GM12878 (cell line): ENCODE measurements around the gene WDR26. TPM values are rescaled to one million over a fixed set of nuclear protein-coding genes. Genes with fewer than 3 reads are reported as not detected.

ENCODE experiments used
- ATAC-seq: fragments of 200-7000 bp; cut with Tn5 transposase; 3 replicates; pipeline ENCODE4 v1.9.1; 2020; ENCODE audit warnings: mild to moderate bottlenecking, moderate library complexity
- BruUV-seq: library from RNA; stranded (reverse); fragments of 400-500 nt; replicated peaks from 2 replicates; lab custom pipeline; 2021; lab: Mats Ljungman, UMichigan
- CTCF ChIA-PET: fragments of 300-600 bp; sonication (Branson Sonifier 250); formaldehyde crosslinking; extraction: SDS; loops from one replicate; lab custom pipeline; 2021; ENCODE audit warnings: inconsistent platforms; lab: Yijun Ruan, JAX
- POLR2A ChIA-PET: fragments of 350-600 bp; formaldehyde crosslinking; extraction: SDS; loops from one replicate; lab custom pipeline; 2021; ENCODE audit warnings: inconsistent platforms; lab: Charles Lee
- RAD21 ChIA-PET: fragments of 300-600 bp; sonication (Branson Sonifier 250); formaldehyde crosslinking; loops from one replicate; lab custom pipeline; 2023; ENCODE audit warnings: antibody characterized with exemption; ENCODE audit not compliant: unreplicated experiment; lab: Charles Lee
- SMC1A ChIA-PET: fragments of 300-600 bp; sonication (Branson Sonifier 250); formaldehyde crosslinking; loops from one replicate; lab custom pipeline; 2023; ENCODE audit not compliant: unreplicated experiment, uncharacterized antibody; lab: Charles Lee
- DNase-seq: peaks from one replicate; pipeline ENCODE4 v3.0.0-alpha.2; 2011; ENCODE audit warnings: low read depth, low spot score
- FAIRE-seq: peaks from 3 replicates; lab custom pipeline; 2011; peaks lifted over from hg19 to GRCh38; lab: Jason Lieb, UNC
- H2AFZ ChIP-seq: 2 replicates; pipeline ENCODE4 v1.6.0; 2011; ENCODE audit warnings: low read depth, low read length, control low read depth; ENCODE audit not compliant: control insufficient read depth
- H3K27ac ChIP-seq: 2 replicates; pipeline ENCODE4 v1.5.1; 2011; ENCODE audit warnings: control low read depth; ENCODE audit not compliant: control insufficient read depth, insufficient read depth
- H3K27me3 ChIP-seq, 2 experiments: replicated peaks in 1 of 2; 2 replicates each; pipeline versions ENCODE4 v1.6.0 to v1.6.1; 2011; ENCODE audit warnings: low read length in 1 of 2; ENCODE audit not compliant: control insufficient read depth in 2 of 2, insufficient read depth in 2 of 2
- H3K36me3 ChIP-seq, 2 experiments: 2 replicates each; pipeline ENCODE4 v1.5.1; 2011; ENCODE audit warnings: low read length in 1 of 2; ENCODE audit not compliant: control insufficient read depth in 2 of 2, insufficient read depth in 2 of 2
- H3K4me1 ChIP-seq: 2 replicates; pipeline ENCODE4 v1.6.1; 2011; ENCODE audit warnings: mild to moderate bottlenecking, low read length, moderate library complexity, mixed read lengths; ENCODE audit not compliant: control insufficient read depth, insufficient read depth
- H3K4me2 ChIP-seq: 2 replicates; pipeline ENCODE4 v1.6.0; 2011; ENCODE audit warnings: control low read depth; ENCODE audit not compliant: control insufficient read depth, insufficient read depth
- H3K4me3 ChIP-seq: fragments of 200-600 bp; sonication (generic); 2 replicates; pipeline ENCODE4 v1.5.1; 2016
- H3K79me2 ChIP-seq: 2 replicates; pipeline ENCODE4 v1.6.0; 2011; ENCODE audit warnings: low read length; ENCODE audit not compliant: control insufficient read depth, insufficient read depth
- H3K9ac ChIP-seq: 2 replicates; pipeline ENCODE4 v1.8.0; 2011; ENCODE audit warnings: low read length, control low read depth, mixed read lengths; ENCODE audit not compliant: control insufficient read depth, insufficient read depth
- H3K9me3 ChIP-seq: replicated peaks from 3 replicates; pipeline ENCODE4 v1.5.1; 2011; ENCODE audit warnings: mild to moderate bottlenecking, low read length; ENCODE audit not compliant: control insufficient read depth, insufficient read depth
- H4K20me1 ChIP-seq: 2 replicates; pipeline ENCODE4 v1.6.0; 2011; ENCODE audit not compliant: control insufficient read depth, insufficient read depth
- CHD1 ChIP-seq: IDR thresholded peaks from 2 replicates; pipeline ENCODE4 v1.6.1; 2012; ENCODE audit warnings: low read depth, low read length, improper control_type of control experiment
- CHD4 ChIP-seq: fragments of 200-600 bp; sonication (generic); IDR thresholded peaks from 2 replicates; pipeline ENCODE4 v1.6.1; 2016; ENCODE audit warnings: mild to moderate bottlenecking
- CREM ChIP-seq: IDR thresholded peaks from 2 replicates; pipeline ENCODE4 v1.6.1; 2014; ENCODE audit warnings: antibody characterized with exemption, low read depth
- EP300 ChIP-seq, 2 experiments: fragments of 150-350 bp in 1 of 2; IDR thresholded peaks; 2 replicates each; pipeline ENCODE4 v1.6.1; 2011 to 2012; ENCODE audit warnings: low read depth in 2 of 2, low read length in 2 of 2, borderline replicate concordance in 1 of 2, improper control_type of control experiment in 1 of 2, inconsistent platforms in 1 of 2; ENCODE audit not compliant: control insufficient read depth in 1 of 2
- HDAC2 ChIP-seq: fragments of 200-600 bp; sonication (generic); IDR thresholded peaks from 2 replicates; pipeline ENCODE4 v1.6.1; 2017
- MXI1 ChIP-seq: fragments of 150-350 bp; IDR thresholded peaks from 2 replicates; pipeline ENCODE4 v1.6.1; 2011; ENCODE audit warnings: low read depth, mild to moderate bottlenecking, inconsistent platforms, low read length, improper control_type of control experiment
- PML ChIP-seq: IDR thresholded peaks from 2 replicates; pipeline ENCODE4 v1.6.1; 2012; ENCODE audit warnings: low read length, inconsistent platforms
- SIN3A ChIP-seq: IDR thresholded peaks from 2 replicates; pipeline ENCODE4 v1.6.1; 2012; ENCODE audit warnings: low read depth, low read length, improper control_type of control experiment
- SMC3 ChIP-seq: IDR thresholded peaks from 2 replicates; pipeline ENCODE4 v1.6.1; 2011; ENCODE audit warnings: low read length, improper control_type of control experiment, borderline replicate concordance
- SUPT20H ChIP-seq: IDR thresholded peaks from 2 replicates; pipeline ENCODE4 v1.6.1; 2011; ENCODE audit warnings: low read depth, mild to moderate bottlenecking, low read length, moderate library complexity, borderline replicate concordance; ENCODE audit not compliant: control insufficient read depth
- TAF1 ChIP-seq: IDR thresholded peaks from 2 replicates; pipeline ENCODE4 v1.6.1; 2011; ENCODE audit warnings: mild to moderate bottlenecking, low read depth, low read length, borderline replicate concordance
- TCF12 ChIP-seq: IDR thresholded peaks from 2 replicates; pipeline ENCODE4 v1.6.1; 2011; ENCODE audit warnings: low read depth, mild to moderate bottlenecking, low read length
- ZBTB4 ChIP-seq: fragments of 450-650 bp; formaldehyde crosslinking; IDR thresholded peaks from 2 replicates; pipeline ENCODE4 v1.4.0; 2022; ENCODE audit warnings: mild to moderate bottlenecking, moderate library complexity
- ZNF592 ChIP-seq: fragments of 450-650 bp; IDR thresholded peaks from 2 replicates; pipeline ENCODE4 v1.6.1; 2017; ENCODE audit warnings: mild to moderate bottlenecking, moderate library complexity
- ZSCAN29 ChIP-seq: fragments of 450-650 bp; IDR thresholded peaks from 2 replicates; pipeline ENCODE4 v1.6.1; 2017; ENCODE audit warnings: mild to moderate bottlenecking, moderate library complexity
- WGBS: methylation state at CpG from one replicate; pipeline ENCODE4 v1.1.6; 2016; ENCODE audit warnings: low lambda C conversion rate; ENCODE audit not compliant: insufficient replicate concordance, insufficient coverage; ENCODE audit errors: missing lambda C conversion rate; 5-methylcytosine and 5-hydroxymethylcytosine counted together
- in situ Hi-C: fragments of 300-500 bp; cut with MboI; formaldehyde crosslinking; loops from 9 replicates; pipeline ENCODE4 v1.14.3; 2018; ENCODE audit warnings: mixed read lengths
- intact Hi-C: fragments of 100-400 bp; cut with micrococcal nuclease; formaldehyde crosslinking; loops from one replicate; pipeline ENCODE4 v1.14.2; 2022; ENCODE audit not compliant: unreplicated experiment
- polyA plus RNA-seq, 11 experiments: library from polyadenylated mRNA; depleted of rRNA in 4 of 11; unstranded in 6 of 11; stranded (reverse) in 5 of 11; fragments of >200 nt; fragmentation: Nextera tagmentation in 4 of 11; fragmentation: Illumina TruSeq in 1 of 11; extraction: Ambion mirVana in 4 of 11; extraction: Trizol in 1 of 11; gene quantifications; 1 replicate in 1 of 11; 2 replicates in 10 of 11; pipeline versions ENCODE4 v1.2.1 to v1.2.3, GENCODE V29; 2011 to 2016; ENCODE audit warnings: inconsistent platforms in 2 of 11, missing spikeins in 2 of 11, low read depth in 1 of 11
- total RNA-seq, 4 experiments: library from RNA; depleted of rRNA in 3 of 4; stranded (reverse); fragments of >200 nt in 3 of 4; fragmentation: Illumina TruSeq in 1 of 4; extraction: Trizol in 1 of 4; gene quantifications; 2 replicates each; pipeline versions ENCODE4 v1.2.1 to v1.2.3, GENCODE V29; 2013 to 2021
- TF ChIP-seq, protein P1 (sequence below): IDR thresholded peaks from 2 replicates; pipeline ENCODE4 v1.6.1; 2012; ENCODE audit warnings: low read length, inconsistent platforms

Gene WDR26
- total and polyA plus RNA-seq, 10 of the 15 experiments (the other 5 are each of a cell fraction or from before 2014, with no cell fraction given) = 6.6 to 47.0 (median 24.4) TPM

DNA sequence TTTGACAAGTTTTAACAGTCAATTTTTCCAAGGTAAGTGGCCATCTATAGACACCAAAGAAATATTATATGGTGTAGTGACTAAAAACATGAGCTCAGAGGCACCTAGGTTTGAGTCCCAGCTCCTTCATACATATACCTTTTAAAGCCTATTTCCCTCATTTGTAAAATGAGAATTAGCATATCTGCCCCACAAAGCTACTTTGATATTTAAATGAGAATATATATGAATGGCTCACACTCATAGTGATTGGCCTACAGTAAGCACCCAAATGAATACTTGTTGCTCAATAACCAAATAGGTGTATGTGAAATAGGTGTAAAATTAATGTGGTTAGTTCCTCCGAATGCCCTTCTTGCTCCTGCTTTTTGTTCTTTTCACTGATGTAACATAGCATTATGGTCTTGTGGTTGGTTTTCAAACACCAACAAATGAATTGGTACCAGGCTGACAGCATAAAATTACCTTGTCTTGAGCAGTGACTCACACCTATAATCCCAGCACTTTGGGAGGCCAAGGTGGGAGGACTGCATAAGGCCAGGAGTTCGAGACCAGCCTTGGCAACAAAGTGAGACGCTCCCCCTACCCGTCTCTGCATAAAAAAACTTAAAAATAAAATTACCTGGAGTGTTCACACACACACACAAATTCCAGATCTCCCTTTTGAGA is 52.6 kb downstream of the WDR26 start:
- no TSS peak for BruUV-seq
- Histone ChIP-seq H3K4me1 (peaks cover 34% of the 10 kb centered on the region), H4K20me1 (no peaks in the 10 kb centered on the region), H3K4me3 (no peak overlapping the region), H3K79me2 (no peaks in the 10 kb centered on the region), H3K36me3 (peaks cover 0 to 2% of the 10 kb centered on the region in 2 experiments; a peak in 2 of 4 replicates), H3K9ac (no peak overlapping the region), H3K9me3 (no peaks in the 10 kb centered on the region), H3K27me3 (no peaks in the 10 kb centered on the region), H2AFZ (no peak overlapping the region), H3K4me2 (no peak overlapping the region), H3K27ac (no peak overlapping the region)
- DNase-seq (no peak), FAIRE-seq (no peak), ATAC-seq (no peak)
- in situ Hi-C loops (no loop called here), intact Hi-C loops (no loop called here)
- ChIA-PET CTCF (interaction anchor here (0.9 to 1.8 kb wide), 4 partner anchors 13 to 75 kb away, joined by 3 to 5 read pairs (median 4); no protein-coding TSS in a partner anchor), SMC1A (interaction anchor here (0.8 to 2.2 kb wide), 4 partner anchors 11 to 82 kb away, joined by 3 to 7 read pairs (median 4); no protein-coding TSS in a partner anchor), RAD21 (interaction anchor here (0.6 kb wide), 1 partner anchor 266 kb away, joined by 3 read pairs; no protein-coding TSS in a partner anchor), POLR2A (interaction anchor here (0.8 to 3.3 kb wide), 2 partner anchors 14 to 17 kb away, joined by 3 to 18 read pairs; no protein-coding TSS in a partner anchor)
- WGBS = 81% methylated on average over 4 of the region's 4 CpGs
- no peak for TF ChIP-seq ZNF592
- no peak for TF ChIP-seq ZSCAN29
- TF ChIP-seq, protein P1, sequence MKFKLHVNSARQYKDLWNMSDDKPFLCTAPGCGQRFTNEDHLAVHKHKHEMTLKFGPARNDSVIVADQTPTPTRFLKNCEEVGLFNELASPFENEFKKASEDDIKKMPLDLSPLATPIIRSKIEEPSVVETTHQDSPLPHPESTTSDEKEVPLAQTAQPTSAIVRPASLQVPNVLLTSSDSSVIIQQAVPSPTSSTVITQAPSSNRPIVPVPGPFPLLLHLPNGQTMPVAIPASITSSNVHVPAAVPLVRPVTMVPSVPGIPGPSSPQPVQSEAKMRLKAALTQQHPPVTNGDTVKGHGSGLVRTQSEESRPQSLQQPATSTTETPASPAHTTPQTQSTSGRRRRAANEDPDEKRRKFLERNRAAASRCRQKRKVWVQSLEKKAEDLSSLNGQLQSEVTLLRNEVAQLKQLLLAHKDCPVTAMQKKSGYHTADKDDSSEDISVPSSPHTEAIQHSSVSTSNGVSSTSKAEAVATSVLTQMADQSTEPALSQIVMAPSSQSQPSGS = no peak
- no peak for TF ChIP-seq TCF12
- TF ChIP-seq MXI1 = no peak
- no peak for TF ChIP-seq SMC3
- no peak for TF ChIP-seq ZBTB4 (CRISPR knock-in tag)
- no peak for TF ChIP-seq EP300 (IDR thresholded peaks at IDR 0.05; ENCODE audit: borderline replicate concordance in 1 of 2, control insufficient read depth in 1 of 2, low read depth in 2 of 2, low read length in 2 of 2)
- TF ChIP-seq CHD1 = no peak
- TF ChIP-seq PML = no peak
- TF ChIP-seq HDAC2 = no peak
- TF ChIP-seq TAF1 = no peak
- TF ChIP-seq SIN3A = no peak
- TF ChIP-seq CREM = no peak
- TF ChIP-seq CHD4 = no peak
- TF ChIP-seq SUPT20H = no peak
